Measurements from ENCODE around the gene FCHSD1. TPM values are rescaled to one million over a fixed set of nuclear protein-coding genes. Genes with fewer than 3 reads are reported as not detected.

Gene FCHSD1
- total RNA-seq (2014; rRNA removed) = 17.2 and 22.7 TPM in 2 replicates
- Bru-seq, nascent RNA = percentile 63 among the genes with signal in this experiment
- BruChase-seq, experiment 1, labeled RNA remaining after a 6-hour chase = percentile 77 among the genes with signal in this experiment
- percentile 73 among the genes with signal in this experiment for BruChase-seq, experiment 2, labeled RNA remaining after a 2-hour chase
- long read RNA-seq, partial matches to known transcripts = 11 of 43 reads
- long read RNA-seq, other reads (novel, unspliced or antisense) = 31 of 43 reads

- Histone ChIP-seq H3K27ac (ENCODE audit: low read length) (no peak within 1 kb of the TSS), H2AFZ (ENCODE audit: low read length) (peak within 1 kb of the TSS; percentile 62; the same call in 1 of the 2 replicates), H3K79me2 (ENCODE audit: low read length) (no peaks in the 10 kb centered on the region), H3F3A (ENCODE audit: low read length, unreplicated experiment) (no peaks in the 10 kb centered on the region), H3K4me2 (ENCODE audit: low read length) (peak within 1 kb of the TSS; percentile 78), H3K9me2 (replicated peaks; ENCODE audit: low read length) (no peaks in the 10 kb centered on the region), H3K27me3 (ENCODE audit: low read length) (no peaks in the 10 kb centered on the region), H3K36me3 (ENCODE audit: low read depth, low read length) (no peaks in the 10 kb centered on the region), H3K4me3 (ENCODE audit: low read length) (peak within 1 kb of the TSS; percentile 72), H4K20me1 (ENCODE audit: low read length) (no peaks in the 10 kb centered on the region), H3K9ac (ENCODE audit: low read length) (peak within 1 kb of the TSS; percentile 33), H3K4me1 (ENCODE audit: insufficient read depth, low read length) (peaks cover 20% of the 10 kb centered on the region; the same call in 1 of the 2 replicates), H3K9me3 (ENCODE audit: low read length) (no peaks in the 10 kb centered on the region)
- intact Hi-C loops (cut with micrococcal nuclease) = no loop called here
- peak; percentile 70 for DNase-seq
- BruUV-seq (replicated peaks) = TSS peak; percentile 61
- CTCF ChIA-PET = interaction anchor here (0.8 to 1.2 kb wide), 2 partner anchors 18 to 59 kb away, joined by 4 to 5 read pairs; no protein-coding TSS in a partner anchor
- POLR2A ChIA-PET (ENCODE audit: unreplicated experiment) = interaction anchor here (0.6 kb wide), 1 partner anchor 14 kb away, joined by 4 read pairs; the partner anchor contains the start of genes HDAC3 and RELL2
- TF ChIP-seq EZH2 (IDR thresholded peaks at IDR 0.05; ENCODE audit: low read length, unreplicated experiment) (no peak), EZH2phosphoT487 (IDR thresholded peaks at IDR 0.05; ENCODE audit: borderline replicate concordance, low read length) (no peak)
- TF ChIP-seq, protein P1, sequence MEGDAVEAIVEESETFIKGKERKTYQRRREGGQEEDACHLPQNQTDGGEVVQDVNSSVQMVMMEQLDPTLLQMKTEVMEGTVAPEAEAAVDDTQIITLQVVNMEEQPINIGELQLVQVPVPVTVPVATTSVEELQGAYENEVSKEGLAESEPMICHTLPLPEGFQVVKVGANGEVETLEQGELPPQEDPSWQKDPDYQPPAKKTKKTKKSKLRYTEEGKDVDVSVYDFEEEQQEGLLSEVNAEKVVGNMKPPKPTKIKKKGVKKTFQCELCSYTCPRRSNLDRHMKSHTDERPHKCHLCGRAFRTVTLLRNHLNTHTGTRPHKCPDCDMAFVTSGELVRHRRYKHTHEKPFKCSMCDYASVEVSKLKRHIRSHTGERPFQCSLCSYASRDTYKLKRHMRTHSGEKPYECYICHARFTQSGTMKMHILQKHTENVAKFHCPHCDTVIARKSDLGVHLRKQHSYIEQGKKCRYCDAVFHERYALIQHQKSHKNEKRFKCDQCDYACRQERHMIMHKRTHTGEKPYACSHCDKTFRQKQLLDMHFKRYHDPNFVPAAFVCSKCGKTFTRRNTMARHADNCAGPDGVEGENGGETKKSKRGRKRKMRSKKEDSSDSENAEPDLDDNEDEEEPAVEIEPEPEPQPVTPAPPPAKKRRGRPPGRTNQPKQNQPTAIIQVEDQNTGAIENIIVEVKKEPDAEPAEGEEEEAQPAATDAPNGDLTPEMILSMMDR (conservative IDR thresholded peaks at IDR 0.05; ENCODE audit: low read depth, low read length) = no peak
- ATAC-seq = peak; percentile 93
Observed at GRCh38 chr5:141650851-141651727, at the start of gene FCHSD1. FCHSD1 (minus strand) TSS chr5:141651418; CDS start chr5:141651368, 50 bp downstream.

- intact Hi-C loops (cut with micrococcal nuclease) = no loop called here
- Histone ChIP-seq H3K9me3 (ENCODE audit: low read length) (no peaks in the 10 kb centered on the region), H3K79me2 (ENCODE audit: low read length) (no peaks in the 10 kb centered on the region), H3K9me2 (replicated peaks; ENCODE audit: low read length) (no peaks in the 10 kb centered on the region), H3F3A (ENCODE audit: low read length, unreplicated experiment) (no peaks in the 10 kb centered on the region), H4K20me1 (ENCODE audit: low read length) (no peaks in the 10 kb centered on the region), H3K4me3 (ENCODE audit: low read length) (no peak overlapping the region), H3K4me1 (ENCODE audit: insufficient read depth, low read length) (peaks cover 25% of the 10 kb centered on the region), H3K36me3 (ENCODE audit: low read depth, low read length) (no peaks in the 10 kb centered on the region), H3K9ac (ENCODE audit: low read length) (no peak overlapping the region), H3K4me2 (ENCODE audit: low read length) (no peak overlapping the region), H3K27ac (ENCODE audit: low read length) (no peak overlapping the region), H3K27me3 (ENCODE audit: low read length) (no peaks in the 10 kb centered on the region), H2AFZ (ENCODE audit: low read length) (no peak overlapping the region)
- ATAC-seq = no peak
- TF ChIP-seq EZH2phosphoT487 (IDR thresholded peaks at IDR 0.05; ENCODE audit: borderline replicate concordance, low read length) (no peak), EZH2 (IDR thresholded peaks at IDR 0.05; ENCODE audit: low read length, unreplicated experiment) (no peak)
- TF ChIP-seq, protein P1 (conservative IDR thresholded peaks at IDR 0.05; ENCODE audit: low read depth, low read length) = no peak
- DNase-seq = no peak
- CTCF ChIA-PET = no interaction called here
- no TSS peak for BruUV-seq (replicated peaks)
- POLR2A ChIA-PET (ENCODE audit: unreplicated experiment) = no interaction called here
Observed at GRCh38 chr5:141697586-141697985, 46.4 kb upstream of the FCHSD1 start.

Measured in PC-3 (cell line).